ENCODE results near the gene RGS2.

The RGS2 gene, protein sequence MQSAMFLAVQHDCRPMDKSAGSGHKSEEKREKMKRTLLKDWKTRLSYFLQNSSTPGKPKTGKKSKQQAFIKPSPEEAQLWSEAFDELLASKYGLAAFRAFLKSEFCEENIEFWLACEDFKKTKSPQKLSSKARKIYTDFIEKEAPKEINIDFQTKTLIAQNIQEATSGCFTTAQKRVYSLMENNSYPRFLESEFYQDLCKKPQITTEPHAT

DNA sequence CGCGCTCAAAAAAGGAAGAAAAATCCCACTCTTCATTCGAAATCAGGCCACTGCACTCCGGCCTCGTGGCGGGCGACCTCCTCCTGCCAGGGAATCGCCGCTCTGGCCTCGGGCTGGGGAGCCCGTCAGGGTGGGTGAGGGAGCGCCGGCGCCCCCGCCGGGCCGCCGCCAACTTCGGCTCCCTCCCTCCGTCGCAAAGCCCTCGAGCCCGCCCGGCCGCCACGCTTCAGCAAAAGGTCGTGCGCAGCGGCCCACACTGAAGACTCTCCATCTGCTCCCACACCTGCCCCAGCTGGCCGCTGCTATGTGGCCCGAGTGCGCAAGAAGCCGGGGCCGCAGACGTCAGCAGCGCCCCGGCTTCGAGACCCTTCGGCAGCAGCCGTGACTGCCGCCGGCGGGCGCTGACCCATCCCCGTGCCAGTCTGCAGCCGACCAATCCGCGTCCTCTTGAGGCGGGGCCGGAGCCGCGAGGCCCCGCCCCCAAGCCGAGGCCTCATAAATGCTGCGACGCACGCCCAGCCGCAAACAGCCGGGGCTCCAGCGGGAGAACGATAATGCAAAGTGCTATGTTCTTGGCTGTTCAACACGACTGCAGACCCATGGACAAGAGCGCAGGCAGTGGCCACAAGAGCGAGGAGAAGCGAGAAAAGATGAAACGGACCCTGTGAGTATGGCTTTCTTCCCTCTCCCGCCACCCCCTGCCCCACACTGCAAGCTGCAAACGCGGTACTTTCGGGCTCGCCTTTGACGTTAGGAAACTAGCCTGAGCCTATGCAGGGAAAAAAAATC is at the start of gene RGS2:
TSS of gene RGS2 (plus strand) at position 522 of the 789 bp plus-strand sequence. CDS start at position 555, 33 bp downstream.
- peak; percentile 80 for DNase-seq

DNA sequence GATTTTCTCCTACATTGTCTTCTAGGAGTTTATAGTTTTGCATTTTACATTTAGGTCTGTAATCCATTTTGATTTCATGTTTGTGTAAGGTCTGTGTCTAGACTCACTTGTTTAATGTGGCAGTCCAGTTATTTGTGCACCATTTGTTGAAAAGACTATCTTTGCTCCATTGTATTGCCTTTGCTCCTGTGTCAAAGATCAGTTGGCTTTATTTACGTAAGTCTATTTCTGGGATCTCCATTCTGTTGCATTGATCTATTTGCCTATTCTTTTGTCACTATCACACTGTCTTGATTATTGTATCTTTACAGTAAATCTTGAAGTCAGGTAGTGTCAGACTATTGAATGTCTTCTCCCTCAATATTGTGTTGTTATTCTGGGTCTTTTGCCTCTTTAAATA is 49.7 kb upstream of the RGS2 start:
- DNase-seq, result no peak

DNA sequence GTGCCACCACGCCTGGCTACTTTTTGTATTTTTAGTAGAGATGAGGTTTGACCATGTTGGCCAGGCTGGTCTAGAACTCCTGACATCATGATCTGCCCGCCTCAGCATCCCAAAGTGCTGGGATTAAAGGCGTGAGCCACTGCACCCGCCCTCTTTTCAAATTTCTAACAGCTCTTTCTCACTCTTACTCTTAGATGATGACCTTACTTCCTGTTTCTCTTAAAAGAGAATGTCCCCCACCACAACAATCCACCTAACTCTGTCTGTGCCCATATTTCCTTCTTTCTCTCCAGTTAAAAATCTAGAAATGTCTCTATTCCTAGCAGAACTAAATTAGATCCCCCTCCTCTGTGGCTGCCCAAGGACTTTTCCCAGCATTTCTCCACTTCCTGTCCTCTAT is 46.6 kb upstream of the RGS2 start:
- DNase-seq, result no peak

DNA sequence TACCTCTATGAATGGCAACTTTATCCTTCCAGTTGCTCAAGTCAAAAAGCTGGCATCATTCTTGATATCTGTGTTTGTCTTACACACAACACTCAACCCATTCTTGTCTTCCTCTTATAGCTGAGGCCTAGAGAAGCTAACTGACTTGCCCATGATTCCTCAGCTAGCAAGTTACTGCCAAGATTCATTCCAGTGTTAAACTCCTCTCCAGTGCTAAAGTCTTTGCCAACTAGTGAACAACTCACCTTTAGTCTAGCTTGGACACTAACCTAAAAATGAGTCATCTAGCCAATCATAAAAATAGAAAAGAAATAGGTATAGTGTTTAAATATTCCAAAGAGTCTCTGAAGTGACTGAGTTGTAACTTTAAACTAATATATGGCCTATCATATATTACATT is 45.6 kb upstream of the RGS2 start:
- DNase-seq, result no peak

DNA sequence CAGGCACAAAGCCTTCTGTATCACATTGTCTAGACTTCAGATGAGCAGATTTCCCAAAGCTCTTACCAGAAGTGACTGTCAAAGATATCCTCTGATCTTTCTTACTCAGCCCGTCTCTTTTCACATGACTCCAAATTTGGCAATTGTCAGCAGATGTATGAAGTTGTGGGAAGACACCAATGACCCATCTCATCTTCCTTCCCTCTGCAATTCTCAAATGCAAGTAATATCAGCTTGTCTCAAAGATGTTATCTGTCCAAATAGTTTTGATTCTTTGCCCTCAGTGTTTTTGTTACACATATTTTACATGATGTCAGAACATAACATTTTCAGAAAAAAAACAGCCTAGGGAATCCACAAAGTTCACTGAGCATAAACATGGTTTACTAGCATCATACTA is 45.1 kb upstream of the RGS2 start:
- DNase-seq, result no peak

DNA sequence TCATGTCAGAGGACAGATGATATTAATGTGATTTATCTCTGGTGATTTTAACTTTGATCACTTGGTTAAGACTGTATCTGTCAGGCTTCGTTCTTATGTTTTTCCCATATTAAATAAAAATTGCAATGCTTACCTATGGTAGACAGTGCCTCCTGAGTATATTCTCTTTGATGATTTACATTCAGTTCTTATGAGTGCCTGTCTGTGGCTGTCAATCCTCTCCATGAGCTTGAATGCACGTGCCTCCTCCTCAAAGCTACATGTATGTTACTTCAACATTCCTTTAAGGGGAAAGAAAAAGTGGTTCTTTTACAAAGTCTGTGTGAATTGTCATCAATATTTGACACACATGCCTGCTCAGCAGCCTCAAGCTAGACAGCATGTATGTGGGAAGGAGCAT is 44.2 kb upstream of the RGS2 start:
- no peak for DNase-seq

DNA sequence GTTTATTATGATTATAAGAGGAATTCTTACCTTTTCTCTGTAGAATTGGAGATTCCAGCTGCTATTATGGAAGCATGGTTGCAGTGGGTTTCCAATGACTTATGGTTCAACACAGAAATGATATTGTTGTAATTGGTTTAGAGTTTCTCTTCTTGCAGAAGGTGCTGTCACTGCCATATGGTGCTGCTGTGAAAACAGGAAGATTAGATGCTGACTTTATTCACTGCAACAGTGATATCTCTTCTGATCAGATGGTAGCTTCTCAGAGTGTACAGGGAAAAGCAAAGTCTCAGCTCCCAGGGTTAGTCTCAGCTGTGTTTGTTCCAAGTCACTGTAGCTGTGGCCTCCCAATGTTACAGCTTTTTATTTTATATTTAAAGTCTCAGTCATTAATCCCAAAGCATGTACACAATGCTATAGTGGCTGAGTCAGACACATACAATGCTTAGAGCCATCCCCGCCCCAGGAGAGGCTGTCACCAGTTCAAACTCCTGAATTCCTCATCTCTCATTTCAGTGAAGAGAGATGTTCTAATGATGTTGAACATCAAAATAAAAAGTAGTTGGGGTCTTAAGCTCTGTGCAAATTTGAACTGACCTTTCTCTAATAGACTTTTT is 42.7 kb upstream of the RGS2 start:
- no peak for DNase-seq

DNA sequence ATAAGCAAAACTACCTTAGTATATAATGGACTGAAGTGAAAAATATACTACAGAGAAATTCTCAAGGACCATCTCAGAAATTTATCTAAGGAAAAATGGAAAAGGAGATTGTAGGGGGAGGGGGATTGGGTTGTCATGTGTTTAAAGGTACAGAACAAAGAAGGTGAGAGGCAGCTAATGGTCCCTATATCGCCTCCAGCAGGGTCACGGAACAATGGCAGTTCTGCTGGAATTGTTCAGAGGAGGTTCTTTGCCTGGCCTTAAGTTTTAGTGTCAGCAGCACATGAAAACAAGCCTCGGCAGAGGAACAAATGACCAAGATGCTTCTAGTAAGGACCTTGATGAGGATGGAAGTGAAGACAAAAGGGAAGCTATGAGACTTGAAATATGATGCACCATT is 42.0 kb upstream of the RGS2 start:
- no peak for DNase-seq

DNA sequence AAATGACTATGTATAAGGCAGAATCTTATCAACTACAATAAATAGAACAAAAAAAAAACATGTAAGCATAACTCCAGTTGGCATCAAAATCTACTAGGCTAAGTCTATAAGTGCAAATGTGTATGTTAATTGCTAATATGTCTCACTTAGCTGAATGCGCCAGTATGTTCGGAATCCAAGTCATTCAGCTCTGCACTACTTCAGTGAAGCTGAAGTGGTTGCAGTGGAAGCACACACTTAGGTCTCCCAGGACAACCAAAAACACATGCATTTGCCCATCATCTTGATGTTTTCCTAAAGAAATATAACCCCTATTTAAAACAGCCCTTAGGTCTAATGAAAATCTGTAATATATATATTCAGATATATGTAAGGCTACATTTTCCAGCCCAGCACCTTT is 41.0 kb upstream of the RGS2 start:
- no peak for DNase-seq

DNA sequence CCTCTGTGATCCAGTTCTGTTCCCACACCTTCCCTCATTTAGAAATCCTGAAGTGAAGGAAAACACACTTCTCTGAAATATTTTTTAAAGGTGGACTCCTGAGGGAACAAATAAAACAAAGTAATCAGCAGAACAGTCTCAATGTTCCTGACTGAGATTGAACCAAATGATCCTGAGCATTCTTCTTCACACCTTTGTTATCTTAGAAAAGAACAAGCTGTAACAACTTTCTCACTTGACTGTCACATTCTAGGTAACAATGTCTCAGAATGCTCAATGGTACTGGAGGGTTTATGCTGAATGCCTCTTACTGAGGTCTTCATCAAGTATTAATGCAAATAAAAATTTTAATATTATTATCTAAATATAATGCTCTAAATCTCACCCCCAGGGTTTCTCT is 40.4 kb upstream of the RGS2 start:
- DNase-seq, result no peak

DNA sequence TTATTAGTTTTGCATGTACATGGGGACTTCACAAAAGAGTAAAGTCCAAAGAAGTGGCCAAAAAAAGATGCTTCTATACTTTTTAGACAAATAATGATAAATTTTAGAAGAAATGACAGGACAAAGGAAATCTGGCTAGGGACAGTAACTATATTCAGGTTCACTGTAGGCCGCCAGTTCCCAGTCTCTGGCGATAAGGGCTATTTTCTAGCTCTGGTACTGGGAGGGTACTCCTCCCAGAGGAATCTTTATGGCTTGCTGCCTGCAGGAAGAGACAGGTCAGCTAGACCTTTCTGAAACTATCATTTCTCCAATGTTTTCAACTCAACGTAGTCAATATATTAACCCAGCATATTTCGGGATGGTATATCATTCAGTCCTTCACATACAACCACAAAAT is 37.5 kb upstream of the RGS2 start:
- no peak for DNase-seq

DNA sequence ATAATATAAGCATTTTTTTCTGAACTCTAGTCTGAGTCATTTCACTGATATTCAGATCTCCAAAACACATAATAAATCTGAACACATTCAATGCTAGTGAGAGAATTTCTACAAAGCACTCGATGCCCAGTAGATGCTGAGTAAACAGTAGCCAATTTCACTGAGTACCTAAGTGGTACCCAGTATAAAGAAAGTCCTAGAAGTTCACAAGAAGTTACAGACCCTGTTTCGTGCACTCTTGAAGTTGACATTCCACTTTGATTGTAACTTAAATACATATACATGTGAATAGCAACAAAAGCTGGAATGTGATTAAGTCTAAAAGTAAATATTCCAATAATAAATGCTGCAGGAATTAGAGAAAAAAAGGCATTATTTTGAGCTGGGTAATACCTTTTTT is 33.2 kb upstream of the RGS2 start:
- DNase-seq, result no peak

DNA sequence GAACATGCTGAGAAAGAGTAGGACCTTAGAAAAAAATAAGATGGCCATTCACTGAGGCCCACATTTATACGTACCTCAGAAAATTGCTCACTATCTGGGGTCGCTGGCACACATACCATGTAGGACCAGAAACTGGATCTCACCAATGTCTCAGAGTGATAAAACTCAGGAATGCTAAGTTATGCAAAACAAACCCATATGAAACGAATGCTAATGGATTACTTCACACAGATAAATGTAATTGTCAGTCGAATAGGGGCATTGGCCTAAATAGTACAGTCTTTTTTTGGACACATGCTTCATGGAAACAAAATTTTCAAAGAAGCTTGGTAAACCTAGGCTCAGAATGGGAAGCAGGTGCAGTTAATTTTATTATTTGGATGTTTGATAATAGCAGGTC is 32.6 kb upstream of the RGS2 start:
- no peak for DNase-seq

DNA sequence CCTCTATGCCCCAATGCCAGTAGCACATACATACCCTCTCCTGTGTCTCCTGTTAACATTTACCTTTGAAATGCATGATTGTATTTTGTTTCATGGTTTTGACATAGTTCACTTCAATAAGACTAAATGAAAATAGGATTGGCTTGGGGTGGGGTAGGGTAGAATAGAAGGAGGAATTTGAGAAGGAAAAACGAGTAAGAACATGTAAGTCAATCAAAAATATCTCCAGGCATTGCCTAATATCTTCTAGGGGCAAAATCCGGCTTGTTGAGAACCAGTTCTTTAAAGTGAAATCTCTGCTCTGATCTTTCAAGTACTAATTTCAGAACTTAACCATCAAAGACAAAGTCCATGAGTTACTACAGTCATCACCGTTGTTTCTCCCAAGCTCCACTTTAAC is 31.8 kb upstream of the RGS2 start:
- no peak for DNase-seq

DNA sequence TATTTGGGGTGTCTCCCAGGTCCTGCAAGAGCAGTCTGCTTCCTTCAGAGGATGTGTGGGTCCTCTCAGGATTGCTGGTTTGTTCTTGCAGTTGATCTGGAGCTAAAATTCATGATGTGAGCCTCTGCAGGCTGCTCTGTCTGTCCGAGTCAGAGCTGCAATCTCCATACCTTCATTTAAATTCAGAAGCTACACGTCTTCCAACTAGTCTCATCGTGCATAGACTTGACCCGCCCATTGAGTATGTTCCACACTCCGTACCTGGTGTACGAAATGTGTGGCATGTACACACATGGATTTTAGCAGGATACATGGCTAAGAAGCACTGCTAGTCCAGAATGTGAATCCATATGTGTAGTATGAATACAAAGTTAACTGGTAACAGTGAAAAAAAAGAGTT is 25.0 kb upstream of the RGS2 start:
- no peak for DNase-seq

DNA sequence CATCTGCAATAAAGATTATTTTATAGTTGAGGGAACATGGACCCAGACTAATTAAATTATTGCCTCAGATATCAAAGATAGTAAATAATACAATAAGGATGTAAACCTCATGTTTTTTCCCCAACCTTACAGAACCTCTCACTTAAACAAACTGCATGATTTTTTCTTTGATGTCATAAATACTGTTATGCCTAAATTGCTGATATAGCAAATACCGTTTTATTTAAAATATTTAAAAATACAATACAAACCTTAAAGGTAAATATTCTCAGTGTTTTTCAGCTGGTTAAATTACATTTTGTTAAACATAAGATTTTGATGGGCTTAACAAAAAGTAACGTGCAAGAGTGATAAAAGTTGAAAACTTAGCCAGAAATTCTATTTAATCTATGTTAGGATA is 24.4 kb upstream of the RGS2 start:
- DNase-seq, result no peak

DNA sequence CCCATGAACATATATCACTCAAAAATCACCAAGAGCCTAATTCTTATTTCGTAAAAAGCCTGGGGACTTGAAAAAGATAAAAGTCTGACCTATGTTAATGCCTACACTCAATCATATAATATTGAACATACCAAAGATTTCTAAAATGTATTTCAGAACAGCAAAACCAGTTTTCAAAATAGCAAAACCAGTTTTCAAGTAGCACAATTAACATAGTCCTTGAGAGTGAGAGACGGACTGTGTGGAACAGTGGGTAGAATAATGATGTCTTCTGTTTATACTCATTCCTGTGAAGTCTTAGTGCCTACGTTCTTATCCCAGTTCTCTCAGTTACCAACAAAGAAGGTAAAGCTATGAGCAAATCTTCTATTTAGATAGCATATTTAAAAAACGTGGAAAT is 22.3 kb upstream of the RGS2 start:
- no peak for DNase-seq

DNA sequence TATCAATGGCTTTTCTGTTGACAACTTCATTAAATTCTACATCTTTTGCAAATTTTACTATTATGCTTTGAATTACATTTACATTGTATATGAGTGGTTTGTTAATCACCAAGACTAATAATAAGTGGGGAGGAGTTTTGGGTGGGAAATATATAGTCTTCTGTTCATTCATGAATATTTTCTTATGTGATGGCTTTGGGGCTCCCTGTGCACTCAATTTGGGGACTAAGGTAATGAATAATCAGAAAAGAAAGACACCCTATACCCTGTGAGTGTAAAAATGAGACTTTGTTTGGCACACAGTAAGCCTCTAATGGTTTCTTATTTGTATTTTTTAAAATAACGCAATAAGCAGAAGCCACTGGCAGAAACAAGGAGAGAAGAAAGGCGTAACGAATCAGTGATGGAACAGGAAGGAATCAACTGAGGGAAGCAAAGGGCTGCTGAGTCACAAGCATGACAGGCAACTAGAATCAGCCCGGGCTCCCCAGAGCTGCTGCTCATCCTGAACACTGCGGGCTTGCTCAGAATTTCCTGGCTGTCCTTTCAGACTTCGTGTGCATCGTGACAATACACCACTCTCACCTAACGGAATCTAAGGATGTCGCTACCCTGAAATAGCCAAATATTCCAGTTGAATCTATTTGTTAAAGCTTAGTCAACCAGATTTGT is 20.8 kb upstream of the RGS2 start:
- DNase-seq, result no peak

DNA sequence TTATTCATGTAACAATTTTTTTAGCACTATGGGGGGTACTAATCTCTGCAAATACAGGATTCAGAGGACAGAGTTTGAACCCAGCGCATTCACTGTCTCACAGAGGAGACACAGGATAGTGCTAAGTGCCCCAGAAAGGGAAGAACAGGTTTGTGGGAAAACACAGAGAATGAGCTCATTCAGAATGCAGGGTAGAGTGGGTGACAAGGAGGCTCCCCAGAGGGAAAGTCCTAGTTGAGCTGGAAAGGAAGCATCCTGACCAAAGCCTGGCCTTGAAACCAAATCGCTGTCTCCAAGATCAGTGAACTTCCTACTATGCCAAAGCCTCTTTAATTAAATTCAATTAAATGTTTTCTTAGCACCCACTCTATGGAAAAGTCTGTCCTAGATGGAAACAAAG is 19.0 kb upstream of the RGS2 start:
- DNase-seq, result no peak

DNA sequence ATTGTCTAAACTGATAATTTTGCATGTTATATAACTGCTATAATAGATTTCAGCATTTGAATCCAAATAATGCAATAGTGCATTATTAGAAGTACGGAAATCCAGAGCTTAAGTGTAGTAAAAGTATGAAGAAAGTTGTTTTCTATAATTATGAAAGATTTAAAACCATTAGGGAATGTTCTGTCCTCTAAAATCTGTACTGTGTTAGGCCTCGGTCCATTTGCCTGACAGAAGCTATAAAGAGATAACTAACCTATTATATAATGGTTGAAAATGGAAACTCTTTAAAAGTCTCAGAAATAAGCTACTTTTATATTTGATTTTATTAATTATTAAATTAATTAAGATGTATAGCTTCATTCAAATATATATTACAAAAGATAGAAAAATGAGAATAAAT is 16.2 kb upstream of the RGS2 start:
- DNase-seq, result no peak

DNA sequence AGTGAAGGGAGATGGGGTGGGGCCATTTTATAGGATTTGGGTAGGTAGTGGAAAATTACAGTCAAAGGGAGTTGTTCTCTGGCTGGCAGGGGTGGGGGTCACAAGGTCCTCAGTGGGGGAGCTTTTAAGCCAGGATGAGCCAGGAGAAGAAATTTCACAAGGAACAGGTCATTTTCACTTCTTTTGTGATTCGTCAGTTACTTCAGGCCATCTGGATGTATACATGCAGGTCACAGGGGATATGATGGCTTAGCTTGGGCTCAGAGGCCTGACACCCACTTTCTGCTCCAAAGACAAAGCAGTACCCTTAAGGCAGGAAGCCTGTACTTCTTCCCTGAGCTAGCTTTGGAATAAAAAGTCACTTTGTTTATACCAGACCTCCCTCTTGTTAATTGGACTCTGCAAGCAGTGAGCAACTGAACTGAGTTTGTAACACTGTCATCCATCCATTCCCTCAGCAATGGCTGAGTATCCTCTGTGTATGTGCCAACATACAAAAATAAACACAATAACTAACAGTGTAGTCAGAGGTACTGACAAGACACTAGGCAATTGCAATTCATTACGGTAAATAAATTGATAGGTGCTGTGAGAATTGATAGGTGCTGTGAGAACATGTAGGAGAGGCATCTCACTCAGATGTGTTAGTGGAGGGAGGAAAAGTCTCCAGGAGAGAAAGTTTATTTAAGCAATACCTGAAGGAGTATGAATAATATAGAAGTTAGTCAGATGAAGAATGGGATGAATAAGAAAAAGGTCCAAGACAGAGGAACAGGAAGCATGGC is 14.7 kb upstream of the RGS2 start:
- DNase-seq, result no peak

DNA sequence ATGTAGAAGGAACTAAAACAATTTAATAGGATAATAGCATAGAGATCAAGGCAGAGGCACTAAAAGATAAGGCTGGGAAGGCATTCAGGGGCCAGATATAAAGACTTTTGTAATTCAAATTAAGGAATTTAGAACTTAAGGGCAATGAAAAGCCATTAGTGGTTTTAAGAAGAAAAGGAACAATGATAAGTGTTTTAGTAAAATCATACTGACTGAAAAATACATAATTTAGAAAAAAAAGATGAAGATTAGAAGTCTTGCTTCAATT is 14.1 kb upstream of the RGS2 start:
- no peak for DNase-seq

DNA sequence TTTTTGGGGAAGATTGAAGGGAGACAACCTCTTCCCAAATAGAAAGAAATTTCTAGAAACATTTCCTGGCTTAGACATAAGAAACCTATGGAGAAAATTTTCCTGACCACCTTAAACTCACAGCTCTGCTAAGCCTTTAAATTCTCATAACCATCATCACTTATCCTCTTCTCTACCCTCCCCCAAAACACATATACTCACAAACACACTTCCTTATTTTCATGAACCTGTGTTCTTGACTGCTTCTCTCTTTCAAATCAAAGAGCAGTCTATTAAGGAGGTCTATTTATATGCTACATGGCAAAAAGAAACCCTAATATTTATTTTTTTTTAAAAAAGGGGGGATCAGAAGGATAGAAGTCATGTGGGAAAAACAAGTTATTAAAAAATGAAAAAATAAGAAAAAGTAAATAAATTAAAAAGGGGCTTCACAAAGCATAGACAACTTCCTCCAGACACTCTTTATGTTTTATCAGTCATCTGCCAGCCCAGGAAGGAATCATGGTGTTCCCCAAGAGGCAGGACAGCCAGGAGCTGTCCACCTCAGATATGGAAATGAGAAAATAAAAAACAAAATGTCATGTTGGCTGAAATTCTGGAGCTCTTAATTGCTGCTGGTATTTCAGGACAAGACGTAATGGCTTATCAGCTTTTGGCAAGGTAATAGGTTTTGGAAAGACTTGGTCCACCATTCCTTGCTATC is 12.8 kb upstream of the RGS2 start:
- no peak for DNase-seq
